NCI-H82 (cell line): ENCODE results near the gene SLC25A22.

Source experiments
- DNase-seq: peaks from one replicate; lab custom pipeline; 2025; lab: John Stamatoyannopoulos, UW

SLC25A22 gene

GRCh38 chr11:771617-772204, 26.4 kb downstream of the SLC25A22 start:
- no peak for DNase-seq

GRCh38 chr11:770642-771616, 27.2 kb downstream of the SLC25A22 start:
- DNase-seq, result no peak

GRCh38 chr11:769887-770641, 28.0 kb downstream of the SLC25A22 start:
- DNase-seq, result no peak

- no peak for DNase-seq
Observed at GRCh38 chr11:767238-767637, 30.8 kb downstream of the SLC25A22 start.

GRCh38 chr11:766936-767210, 31.2 kb downstream of the SLC25A22 start:
- no peak for DNase-seq

GRCh38 chr11:766106-766935, 31.8 kb downstream of the SLC25A22 start:
- DNase-seq, result no peak

GRCh38 chr11:765802-766091, 32.3 kb downstream of the SLC25A22 start:
- no peak for DNase-seq

GRCh38 chr11:765025-765801, 32.9 kb downstream of the SLC25A22 start:
- peak; percentile 35 for DNase-seq

GRCh38 chr11:764322-765024, 33.6 kb downstream of the SLC25A22 start:
- no peak for DNase-seq

- no peak for DNase-seq
Observed at GRCh38 chr11:763549-764321, 34.3 kb downstream of the SLC25A22 start.

GRCh38 chr11:763073-763463, 35.0 kb downstream of the SLC25A22 start:
- DNase-seq, result no peak

GRCh38 chr11:762421-763072, 35.5 kb downstream of the SLC25A22 start:
- DNase-seq, result peak; percentile 76

- DNase-seq, result no peak
Observed at GRCh38 chr11:761526-762108, 36.5 kb downstream of the SLC25A22 start.

GRCh38 chr11:760236-760635, 37.8 kb downstream of the SLC25A22 start:
- no peak for DNase-seq

- DNase-seq, result no peak
Observed at GRCh38 chr11:749731-750130, 48.4 kb downstream of the SLC25A22 start.

- DNase-seq, result no peak
Observed at GRCh38 chr11:748007-748359, 50.1 kb downstream of the SLC25A22 start.

GRCh38 chr11:747158-748006, 50.7 kb downstream of the SLC25A22 start, which contains the start of gene TALDO1:
TALDO1 (plus strand) TSS chr11:747464; CDS start chr11:747482, 18 bp downstream.
- DNase-seq, result peak; percentile 90
